Activated T-cell treated with anti-CD3 and anti-CD28 coated beads, Interleukin-2, amount 50 U/mL, for 1 hour (primary cell): ENCODE measurements around the gene IQCK.

Experiments used
- DNase-seq: peaks from one replicate; pipeline ENCODE4 v3.0.0-alpha.2; 2020

The IQCK gene

DNA sequence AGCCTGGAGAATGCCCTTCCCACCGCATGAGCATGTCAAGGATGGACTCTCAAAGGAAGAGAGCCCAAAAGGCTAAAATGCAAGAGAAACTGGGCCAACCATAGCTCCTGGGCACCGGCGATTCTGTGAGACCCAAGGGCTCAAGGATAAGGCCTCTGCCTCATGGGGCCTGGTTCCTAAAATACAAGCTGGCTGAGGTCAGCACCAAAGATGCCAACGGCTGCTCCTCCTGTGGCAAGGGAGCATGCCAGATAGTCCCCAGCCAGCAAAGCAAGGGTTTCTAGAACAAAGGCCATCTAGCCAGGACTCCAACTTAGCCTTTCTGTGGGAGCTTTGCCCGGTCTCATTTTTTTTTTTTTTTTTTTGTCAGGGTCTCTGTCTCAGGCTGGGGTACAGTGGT lies 146.5 kb downstream of the IQCK start:
- no peak for DNase-seq

DNA sequence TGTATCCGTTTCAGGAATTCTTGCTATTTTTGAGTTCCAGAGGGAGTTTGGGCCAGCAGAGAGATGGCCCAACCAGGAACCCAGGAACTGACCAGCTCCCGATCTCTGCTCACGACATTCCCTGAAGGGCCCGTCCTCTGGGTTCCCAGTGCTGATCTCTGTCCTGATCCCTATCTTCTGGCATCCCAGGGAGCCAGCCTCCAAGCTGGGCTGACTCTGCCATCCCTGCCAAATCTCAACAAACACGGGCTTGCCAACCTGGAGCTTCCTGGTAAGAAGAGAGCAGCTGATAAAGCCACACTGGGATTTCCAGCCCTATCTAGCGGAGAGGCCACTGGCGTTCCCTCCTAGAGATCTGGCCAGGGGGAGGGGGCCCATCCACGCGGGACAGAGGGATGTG lies 150.3 kb downstream of the IQCK start:
- no peak for DNase-seq

DNA sequence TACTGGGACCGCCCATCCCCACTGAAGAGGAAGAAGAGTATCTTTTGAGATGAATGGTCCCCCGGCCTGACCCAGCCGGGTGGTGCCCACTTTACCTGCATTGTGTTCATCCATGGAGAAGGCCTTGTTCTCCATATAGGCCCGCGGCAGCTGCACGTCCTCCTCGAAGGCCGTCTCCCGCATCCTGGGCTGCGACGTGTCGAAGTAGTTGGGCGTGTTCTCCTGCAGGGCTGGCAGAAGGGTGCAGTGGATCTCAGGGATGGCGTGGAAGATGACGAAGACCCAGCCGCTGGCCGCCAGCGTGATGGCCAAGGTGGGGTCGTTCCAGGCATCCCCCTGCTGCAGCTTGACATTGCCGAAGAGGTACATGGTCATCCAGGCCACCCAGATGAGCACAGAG lies 153.7 kb downstream of the IQCK start:
- DNase-seq: no peak

DNA sequence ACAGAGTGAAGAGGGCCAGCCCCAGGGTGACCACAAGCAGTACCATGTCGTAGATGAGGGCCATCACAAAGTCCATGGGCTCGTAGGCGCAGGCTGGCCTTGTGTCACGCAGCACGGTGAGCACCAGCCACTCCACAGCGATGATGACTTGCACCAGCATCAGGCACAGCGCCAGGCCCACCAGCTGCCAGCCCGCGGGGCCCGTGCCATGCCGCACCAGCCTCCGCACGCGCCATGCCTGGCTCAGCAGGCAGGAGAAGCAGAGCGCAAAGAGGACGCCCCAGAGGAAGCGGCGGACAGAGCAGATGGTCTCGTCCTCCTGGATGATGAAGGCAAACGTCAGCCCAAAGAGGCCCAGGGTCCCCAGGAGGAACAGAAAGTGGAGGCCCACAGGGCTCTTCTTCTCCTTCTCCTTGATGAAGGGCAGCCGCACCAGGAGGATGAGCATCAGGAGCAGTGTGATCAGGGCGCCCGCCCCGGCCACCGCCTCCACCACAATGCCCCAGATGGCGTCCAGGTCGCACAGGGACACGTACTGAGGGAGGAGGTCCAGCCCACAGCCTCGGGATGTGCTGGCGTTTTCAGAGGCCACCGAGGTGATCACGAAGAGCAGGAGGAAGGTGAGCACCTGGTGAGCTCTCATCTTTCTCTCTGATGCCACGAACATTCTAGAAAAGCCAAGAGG lies 154.2 kb downstream of the IQCK start:
- DNase-seq: no peak

DNA sequence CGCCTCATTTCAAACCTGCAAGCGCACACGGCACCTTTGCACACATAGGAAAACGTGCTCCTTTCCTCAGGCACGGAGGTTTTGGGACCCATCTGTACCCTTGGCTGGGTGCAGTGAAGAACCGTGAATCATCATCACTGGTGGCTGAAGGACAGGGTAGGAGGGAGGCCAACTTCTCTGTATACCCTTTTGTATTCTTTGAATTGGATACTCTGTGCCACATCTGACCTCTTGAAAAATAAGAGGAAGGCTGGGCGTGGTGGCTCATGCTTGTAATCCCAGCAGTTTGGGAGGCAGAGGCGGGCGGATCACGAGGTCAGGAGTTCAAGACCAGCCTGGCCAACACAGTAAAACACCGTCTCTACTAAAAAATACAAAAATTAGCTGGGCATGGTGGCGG lies 154.9 kb downstream of the IQCK start:
- no peak for DNase-seq

DNA sequence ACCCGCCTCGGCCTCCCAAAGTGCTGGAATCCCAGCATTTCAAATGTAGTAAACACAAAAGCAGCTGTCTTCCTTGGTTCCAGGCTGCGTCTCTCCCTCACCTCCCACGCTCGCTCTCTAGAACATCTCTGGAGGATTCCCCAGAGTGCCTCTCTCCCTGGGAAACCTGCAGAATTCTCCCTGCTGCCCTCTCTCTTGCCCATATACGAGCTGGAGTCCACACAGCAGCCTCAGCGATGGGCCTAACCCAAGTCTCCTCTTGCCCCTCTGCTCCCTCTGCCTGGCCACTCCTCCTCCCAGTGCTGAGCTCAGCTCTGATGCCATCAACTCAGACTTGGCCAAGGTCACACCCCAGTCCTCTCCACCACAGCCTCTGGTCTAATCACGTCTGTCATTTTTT lies 156.0 kb downstream of the IQCK start:
- DNase-seq: no peak

DNA sequence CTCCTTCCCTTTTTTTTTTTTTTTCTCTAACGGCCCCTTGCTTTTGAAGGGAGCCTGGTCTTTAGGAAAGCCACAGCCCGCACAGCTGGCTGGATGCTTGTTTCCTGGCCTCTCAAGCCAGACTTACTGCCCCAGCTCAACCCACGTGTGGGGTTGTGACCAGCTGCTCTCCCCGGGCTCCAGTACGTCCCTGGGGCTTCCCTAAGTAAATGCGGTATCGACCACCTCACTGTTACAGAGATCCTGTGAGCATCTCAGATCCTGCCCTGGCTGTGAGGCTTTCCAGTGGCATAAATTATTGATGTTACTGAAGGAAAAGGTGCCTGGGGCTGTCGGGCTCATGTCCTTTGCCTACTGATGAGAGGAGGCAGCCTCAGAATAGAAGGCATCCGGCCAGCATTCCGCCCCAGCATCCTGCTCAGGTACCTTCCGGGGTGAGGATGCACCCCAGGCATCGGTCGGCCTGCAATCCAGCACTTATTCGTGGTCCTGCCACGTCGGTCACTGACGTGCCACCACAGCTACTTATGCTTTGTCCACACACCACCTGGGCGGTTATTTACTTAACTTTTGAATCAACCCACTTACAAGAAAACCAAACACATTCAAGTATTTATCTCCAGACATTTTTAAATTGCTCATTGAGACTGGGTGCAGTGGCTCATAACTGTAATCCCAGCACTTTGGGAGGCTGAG lies 156.9 kb downstream of the IQCK start:
- DNase-seq: no peak

DNA sequence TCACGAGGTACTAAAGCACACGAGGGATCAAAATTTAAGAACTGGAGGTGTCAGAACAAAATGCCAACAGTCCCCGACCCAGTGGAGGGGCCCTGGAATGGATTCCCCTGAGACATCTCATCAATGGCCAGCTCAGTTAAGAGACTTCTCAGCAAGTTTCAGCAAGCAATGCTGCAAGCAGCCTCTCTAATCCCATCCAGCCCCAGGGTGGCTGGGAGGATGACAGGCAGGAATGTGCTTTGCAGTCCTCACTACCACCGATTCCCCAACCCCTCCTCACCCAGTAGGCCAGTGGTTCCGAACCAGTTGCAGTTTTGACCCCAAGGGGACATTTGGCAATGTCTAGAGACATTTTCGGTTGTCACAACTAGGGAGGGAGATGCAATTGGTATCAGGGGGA lies 157.8 kb downstream of the IQCK start:
- DNase-seq: no peak

DNA sequence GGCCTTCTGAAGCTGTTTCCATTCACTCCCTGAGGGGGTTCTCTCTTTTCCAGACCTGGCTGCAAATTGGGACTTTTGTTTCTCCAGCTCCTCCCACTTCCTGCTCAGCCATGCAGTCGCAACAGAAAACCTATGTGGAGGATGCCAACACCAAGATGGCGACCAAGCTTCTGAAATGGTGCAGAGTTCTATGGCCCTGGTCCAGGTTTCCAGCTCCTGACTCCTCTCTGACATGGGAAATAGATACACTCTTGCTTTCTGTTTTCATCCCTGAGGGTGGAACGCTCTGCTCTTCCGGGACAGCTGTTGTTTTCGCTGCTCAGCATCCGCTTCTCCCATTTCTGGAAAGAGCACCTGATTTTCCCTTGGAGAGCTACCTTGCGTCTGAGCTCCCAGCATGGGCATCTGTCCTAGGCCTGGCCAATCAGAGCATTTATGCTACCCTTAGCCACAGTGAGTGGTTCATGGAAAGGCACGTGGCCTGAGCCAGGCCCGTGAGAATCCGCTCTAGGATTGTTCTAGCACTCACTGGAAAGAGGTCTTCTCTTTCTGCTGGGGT lies 158.5 kb downstream of the IQCK start:
- no peak for DNase-seq

DNA sequence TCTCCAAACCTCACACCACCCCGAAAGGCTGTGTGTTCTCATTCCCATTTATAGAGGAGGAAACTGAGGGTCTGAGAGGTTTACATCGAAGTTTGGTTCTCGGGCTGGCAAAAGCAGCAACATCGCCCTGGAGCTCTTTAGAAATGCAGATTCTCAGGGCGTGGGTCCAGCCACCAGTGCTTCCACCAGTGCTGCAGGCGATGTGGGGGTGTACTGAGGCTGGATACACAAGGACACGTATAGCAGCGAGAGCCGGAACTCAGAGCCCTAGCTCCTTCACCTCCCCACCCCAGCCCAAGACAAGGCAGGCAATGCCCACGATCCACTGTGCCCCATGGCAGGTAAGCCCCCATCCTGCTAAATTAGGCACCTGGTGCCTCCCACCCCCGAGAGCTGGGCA lies 160.7 kb downstream of the IQCK start:
- DNase-seq: no peak

DNA sequence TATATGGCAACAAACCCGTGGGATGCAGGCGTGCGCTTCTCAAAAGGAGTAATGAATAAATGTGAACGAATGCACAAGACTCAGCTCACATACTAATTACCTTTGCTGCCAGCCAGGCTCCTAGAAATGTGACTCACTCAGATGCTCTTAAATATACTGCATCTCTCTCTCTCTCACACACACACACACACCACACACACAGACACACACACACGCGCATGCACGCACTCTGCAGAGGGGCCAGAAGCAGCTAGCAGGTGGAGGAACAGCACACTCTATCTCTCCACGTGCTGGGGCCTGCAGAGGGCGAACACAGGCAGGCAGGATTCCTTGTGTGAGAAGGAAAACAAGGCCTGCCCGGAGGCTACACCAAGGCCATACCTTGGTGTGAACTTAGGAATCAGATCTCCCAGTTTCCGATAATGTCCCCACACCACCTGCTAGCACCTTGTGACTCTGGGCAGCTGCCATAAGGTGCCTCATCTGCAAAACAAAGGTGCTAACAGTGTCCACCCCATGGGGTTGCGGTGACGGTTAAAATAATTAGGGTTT lies 161.2 kb downstream of the IQCK start:
- no peak for DNase-seq

DNA sequence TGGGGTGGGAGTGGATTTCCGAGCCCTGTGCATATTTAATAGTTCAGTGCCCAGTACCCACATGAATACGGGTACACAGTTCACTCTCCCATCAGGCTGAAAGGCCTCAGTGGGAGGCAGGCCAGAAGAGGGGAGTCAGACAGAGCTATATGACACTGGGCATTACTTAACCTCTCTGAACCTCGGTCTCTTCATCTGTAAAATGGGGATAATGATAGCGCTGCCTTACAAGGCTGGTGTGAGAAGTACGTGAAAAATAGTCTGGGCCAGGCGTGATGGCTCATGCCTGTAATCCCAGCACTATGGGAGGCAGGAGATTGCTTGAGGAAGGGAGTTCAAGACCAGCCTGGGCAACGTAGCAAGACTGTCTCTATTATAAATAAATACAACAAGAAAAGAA lies 163.0 kb downstream of the IQCK start:
- no peak for DNase-seq

DNA sequence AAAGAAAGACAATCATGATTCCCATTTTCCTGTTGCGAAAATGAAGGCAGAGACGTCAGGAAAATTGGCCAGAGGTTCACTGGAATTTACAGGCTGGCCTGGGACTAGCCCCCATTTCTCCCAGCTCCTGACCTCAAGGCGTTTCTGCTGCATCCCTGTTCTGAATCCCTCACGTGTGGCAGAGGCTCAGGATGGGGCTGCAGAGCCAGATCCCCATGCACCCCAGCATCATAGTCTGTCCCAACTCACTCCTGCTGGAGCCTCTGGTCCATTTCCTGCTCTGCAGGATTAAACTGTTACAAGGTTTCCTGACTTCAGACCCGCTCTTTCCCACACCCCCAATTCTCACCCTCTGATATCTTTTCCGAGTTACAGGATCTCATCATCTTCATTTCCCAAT lies 163.7 kb downstream of the IQCK start:
- no peak for DNase-seq

DNA sequence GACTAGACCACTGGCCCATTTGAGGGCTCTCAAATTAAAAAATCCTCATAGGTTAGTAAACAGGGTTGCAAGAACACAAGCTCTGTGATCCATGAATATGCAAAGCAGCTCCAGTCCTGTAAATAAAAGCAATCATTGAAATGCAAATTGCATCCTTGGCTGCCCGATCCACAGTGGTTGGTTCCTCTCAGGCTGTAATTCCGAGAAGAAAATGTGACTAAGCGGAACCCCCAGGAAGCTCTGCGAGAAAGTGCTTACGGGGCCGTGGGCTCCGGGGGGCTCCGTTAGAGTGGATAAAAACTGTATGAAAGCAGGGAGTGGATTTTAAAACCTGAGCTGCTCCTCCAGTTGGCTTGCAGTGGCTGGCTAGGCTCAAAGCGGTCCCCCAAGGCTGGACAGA lies 164.1 kb downstream of the IQCK start:
- DNase-seq: no peak

DNA sequence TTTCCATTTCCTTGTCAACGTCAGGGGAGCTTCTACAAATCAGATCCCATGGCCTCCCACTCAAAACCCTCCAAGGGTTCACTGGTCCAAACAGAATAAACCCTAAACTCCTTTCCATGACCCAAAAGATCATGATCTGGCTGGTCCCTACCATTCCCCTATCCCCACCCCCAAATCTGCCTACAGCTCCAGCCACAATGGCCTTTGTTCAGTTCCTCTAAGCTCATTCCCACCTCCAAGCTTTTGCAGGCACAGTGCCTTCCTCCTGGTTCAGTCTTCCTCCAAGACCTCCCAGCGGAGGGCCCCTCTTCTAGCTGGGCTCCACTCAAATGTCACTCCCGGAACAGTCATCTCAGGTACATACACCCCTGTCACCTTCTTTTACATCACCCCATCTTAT lies 164.6 kb downstream of the IQCK start:
- DNase-seq: no peak

DNA sequence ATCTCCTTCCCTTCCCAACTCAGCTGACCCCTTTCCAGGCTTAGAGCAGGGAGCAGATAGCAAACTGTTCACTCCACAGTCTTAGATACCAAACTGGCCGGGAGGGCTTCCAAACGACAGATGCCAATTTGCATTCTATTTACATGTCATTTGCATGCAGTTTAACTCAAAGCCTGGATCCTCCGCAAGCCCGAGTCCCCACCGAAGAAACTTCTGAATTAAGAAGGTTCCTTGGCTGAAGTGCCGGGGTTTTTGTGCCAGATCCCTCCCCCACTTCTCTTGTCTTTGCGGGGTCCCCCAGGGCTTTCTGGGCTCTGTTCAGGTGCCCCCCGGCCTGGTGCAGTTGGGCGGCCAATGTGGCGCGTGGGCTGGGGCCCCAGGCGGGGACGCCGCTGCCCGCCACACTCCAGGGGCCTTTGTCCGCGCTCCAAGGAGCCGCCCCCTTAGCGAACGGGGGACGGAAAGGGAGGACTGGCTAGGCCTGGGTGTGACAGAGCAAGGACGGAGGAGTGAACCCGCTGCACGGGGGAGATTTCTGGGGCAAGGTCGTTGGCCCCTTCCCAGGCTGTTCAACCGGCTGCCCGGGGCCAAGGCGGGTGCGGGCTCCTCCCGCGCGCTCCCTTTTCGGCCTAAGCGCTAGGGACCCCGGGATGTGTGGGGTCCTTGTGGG lies 165.4 kb downstream of the IQCK start:
- peak; percentile 35 for DNase-seq

DNA sequence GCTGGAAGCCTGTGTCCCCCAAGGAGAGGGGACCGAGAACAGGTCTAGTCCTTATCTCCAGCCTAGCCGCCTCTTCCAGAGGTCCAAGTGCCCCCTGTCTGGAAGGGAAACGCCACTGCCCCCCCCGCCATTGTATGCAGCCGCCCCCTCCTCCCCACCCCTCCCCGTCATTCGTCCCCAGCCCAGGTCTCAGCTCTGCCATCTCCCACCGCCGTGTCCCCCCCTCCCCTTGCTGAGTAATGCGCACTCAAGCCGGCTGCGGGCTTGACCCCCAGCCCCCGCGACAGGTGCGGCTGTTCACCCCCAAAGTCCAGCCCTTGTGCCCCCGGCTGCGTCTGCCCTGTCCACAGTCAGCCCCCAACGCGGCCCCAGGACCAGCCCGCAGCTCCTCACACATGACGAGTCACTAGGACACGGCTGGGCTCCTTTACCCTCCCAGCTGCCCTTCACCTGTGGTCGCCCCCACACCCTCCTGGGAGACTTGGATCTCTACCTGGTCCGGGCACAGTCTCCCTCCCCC lies 166.0 kb downstream of the IQCK start:
- DNase-seq: peak; percentile 23

DNA sequence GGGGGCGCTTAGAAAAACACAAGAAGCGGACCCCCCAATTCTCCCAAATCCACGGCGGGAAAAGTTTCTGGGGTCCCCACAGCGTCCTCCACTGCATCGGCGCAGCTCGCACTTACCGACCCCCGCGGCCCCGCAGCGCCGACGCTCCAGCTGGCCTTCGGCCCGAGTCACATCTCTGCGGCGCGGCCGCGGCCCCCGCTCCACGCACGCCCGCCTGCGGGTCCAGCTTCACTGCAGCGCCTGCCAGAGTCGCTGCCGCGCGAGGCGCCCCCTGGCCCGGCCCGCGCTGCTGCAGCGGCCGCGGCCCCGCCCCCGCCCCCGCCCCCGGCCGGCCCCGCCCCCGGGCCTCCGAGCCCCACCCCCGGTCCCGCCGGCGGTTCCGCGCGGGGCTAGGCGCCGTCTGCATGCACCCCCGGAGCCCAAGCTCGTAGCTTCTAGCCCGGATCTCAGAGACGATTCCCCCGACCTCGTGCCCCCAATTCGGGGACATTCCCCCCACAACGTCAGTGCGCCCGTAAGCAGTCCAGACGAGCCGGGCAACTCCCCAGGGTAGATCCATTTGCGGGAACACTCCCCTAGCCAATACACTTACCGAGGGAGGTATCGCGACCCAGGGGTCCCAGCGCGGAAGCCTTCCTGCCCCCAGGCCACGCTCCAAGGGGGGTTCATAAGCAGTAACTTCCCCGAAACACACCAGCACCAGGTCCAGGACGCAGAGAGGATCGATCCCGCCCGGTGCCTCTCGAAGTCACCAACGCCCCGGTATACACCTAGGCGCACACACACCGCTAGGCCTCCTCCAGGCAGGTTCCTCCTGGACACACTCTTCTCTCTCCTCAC lies 166.8 kb downstream of the IQCK start, which contains the start of gene GPRC5B:
GPRC5B (minus strand) TSS at position 238 of the 840 bp plus-strand sequence. CDS start 12,003 bp downstream, outside the sequence.
- peak; percentile 70 for DNase-seq

DNA sequence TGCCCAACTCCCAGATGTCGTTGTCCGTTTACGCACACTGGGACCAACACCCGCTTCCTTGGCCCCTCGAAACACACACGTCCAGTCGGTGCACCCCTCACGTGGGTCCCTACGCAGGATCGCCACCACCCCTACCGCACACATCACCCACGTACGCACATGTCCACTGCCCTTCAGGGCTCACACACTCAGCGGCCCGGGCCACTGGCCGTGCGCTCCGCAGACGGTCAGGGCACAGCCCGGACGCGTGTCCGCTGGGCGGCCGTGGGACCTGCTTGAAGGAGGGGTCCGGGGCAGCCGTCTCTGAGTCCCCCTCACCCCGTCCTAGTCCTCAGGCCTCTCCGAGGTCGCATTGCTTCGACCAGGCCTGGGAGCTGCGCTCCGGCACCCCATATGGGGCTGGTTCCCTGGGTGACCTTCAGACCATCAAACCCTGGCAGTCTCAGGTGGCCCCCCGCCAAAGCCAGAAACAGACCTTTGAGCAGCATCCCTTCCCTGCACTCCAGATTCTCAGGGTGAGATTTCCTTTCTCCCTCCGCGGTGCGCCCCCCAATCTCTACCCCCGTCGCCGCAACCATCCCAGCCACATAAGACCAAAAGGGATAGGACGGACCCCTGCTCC lies 167.5 kb downstream of the IQCK start:
- peak; percentile 35 for DNase-seq

DNA sequence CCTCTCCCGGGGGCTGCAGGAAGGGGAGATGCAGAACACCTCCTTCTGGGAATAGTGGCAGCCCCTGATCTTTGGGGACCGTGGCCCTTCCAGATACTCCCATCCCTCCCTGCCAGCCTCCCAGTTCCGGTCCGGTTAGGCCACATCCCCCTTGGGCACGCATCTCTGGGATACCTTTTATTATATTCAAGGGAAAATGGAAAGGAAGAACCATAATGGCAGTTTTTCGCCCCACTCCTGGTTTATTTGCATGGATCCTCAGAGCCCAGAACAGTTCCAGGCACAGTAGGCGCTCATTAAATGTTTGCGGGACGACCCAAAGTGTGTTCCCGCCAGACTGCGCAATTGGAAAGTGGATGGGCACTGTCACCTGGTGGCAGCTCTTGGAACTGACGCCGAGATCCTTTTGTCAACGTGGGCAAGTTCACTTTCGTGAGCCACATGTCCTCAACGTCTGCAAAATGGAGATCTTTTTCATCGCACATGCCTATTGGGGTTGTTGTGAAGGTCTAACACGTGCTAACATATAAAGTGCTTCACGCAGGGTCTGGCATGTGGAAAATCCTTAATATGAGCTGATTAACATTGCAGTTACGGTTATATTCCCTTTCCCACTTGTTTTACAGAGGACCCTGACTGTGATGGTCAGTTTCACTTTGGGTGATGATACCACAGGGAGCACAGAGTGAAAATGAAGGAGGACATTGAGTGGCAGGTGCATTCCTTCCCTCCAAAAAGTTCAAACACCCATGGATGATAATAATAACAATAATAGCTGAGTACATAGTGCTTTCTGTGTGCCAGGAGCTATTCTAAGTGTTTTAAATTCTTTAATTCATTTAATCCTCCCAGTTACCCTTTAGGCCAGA lies 168.2 kb downstream of the IQCK start:
- peak; percentile 83 for DNase-seq

DNA sequence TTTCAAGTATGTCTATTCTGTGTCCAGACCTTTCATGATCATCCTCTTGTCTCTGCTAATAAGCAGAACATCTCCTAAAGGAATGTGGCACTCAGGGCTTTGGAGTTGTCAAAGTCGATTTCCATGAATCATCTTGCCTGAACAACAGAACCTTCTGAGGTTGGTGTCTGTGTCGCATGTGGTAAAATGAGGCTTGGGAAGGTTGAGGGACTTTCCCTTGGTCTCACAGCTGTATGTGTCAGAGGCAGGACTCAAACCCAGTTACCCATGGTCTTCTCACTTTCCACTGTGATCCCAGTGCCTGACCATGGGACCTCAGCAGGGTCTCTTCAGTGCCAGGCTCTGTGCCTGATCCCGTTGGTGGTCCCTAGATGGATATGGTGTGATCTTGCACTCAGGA lies 170.8 kb downstream of the IQCK start:
- no peak for DNase-seq
